ENCODE data around the gene KCNQ1.

DNA sequence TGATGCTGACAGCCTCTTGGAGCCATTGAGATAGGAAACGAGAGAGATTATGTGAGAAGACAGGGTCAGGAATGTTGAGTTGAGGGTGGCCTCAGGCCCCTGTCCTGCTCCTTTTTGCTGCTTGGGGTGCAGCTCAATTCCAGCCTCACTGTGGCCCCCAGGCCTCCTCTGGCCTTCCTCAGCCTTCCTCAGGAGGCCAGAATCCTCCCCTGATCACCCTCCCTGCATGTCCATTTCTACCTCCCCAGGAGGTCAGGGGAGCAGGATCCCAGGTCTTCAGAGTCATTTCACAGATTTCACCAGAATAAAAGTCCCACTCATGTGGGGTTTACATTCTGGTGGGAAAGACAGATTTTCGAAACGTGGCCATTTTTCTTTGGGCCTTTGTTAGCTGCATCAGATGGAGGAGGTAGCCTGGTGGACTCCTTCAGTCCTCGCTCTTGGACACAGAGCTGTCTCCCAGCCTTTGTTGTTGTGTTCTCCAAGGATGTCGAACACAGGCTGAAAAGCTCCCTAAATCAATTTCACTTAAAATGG, 257.2 kb downstream of the KCNQ1 start:
- no peak for TF ChIP-seq CTCF (IDR thresholded peaks at IDR 0.05)
- TF ChIP-seq POLR2AphosphoS5 (IDR thresholded peaks at IDR 0.05) = no peak
- TF ChIP-seq POLR2A (IDR thresholded peaks at IDR 0.05) = no peak

Data from sigmoid colon (tissue), 4 donors.